ENCODE results near the gene INSIG1.

- TF ChIP-seq CTCF (IDR thresholded peaks at IDR 0.05), result no peak
- TF ChIP-seq FOXM1 (IDR thresholded peaks at IDR 0.05; ENCODE audit: low read depth), result no peak
- no peak for TF ChIP-seq NFIC (IDR thresholded peaks at IDR 0.05; ENCODE audit: borderline replicate concordance)
- no peak for TF ChIP-seq TAF1 (IDR thresholded peaks at IDR 0.05; ENCODE audit: borderline replicate concordance, low read depth, low read length)
- TF ChIP-seq MAX (IDR thresholded peaks at IDR 0.05; ENCODE audit: low read depth), result no peak
- TF ChIP-seq, protein P1, sequence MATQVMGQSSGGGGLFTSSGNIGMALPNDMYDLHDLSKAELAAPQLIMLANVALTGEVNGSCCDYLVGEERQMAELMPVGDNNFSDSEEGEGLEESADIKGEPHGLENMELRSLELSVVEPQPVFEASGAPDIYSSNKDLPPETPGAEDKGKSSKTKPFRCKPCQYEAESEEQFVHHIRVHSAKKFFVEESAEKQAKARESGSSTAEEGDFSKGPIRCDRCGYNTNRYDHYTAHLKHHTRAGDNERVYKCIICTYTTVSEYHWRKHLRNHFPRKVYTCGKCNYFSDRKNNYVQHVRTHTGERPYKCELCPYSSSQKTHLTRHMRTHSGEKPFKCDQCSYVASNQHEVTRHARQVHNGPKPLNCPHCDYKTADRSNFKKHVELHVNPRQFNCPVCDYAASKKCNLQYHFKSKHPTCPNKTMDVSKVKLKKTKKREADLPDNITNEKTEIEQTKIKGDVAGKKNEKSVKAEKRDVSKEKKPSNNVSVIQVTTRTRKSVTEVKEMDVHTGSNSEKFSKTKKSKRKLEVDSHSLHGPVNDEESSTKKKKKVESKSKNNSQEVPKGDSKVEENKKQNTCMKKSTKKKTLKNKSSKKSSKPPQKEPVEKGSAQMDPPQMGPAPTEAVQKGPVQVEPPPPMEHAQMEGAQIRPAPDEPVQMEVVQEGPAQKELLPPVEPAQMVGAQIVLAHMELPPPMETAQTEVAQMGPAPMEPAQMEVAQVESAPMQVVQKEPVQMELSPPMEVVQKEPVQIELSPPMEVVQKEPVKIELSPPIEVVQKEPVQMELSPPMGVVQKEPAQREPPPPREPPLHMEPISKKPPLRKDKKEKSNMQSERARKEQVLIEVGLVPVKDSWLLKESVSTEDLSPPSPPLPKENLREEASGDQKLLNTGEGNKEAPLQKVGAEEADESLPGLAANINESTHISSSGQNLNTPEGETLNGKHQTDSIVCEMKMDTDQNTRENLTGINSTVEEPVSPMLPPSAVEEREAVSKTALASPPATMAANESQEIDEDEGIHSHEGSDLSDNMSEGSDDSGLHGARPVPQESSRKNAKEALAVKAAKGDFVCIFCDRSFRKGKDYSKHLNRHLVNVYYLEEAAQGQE (IDR thresholded peaks at IDR 0.05; ENCODE audit: low read depth, low read length), result no peak
These were observed 18.8 kb upstream of the INSIG1 start for GRCh38 chr7:155278921-155279320.

All from SK-N-SH (cell line).